ENCODE measurements around the gene SHC1. TPM values are rescaled to one million over a fixed set of nuclear protein-coding genes. Genes with fewer than 3 reads are reported as not detected.

Gene SHC1
- polyA plus RNA-seq, 1 of the 3 experiments (the other 2 are of a cell fraction): 338 TPM

DNA sequence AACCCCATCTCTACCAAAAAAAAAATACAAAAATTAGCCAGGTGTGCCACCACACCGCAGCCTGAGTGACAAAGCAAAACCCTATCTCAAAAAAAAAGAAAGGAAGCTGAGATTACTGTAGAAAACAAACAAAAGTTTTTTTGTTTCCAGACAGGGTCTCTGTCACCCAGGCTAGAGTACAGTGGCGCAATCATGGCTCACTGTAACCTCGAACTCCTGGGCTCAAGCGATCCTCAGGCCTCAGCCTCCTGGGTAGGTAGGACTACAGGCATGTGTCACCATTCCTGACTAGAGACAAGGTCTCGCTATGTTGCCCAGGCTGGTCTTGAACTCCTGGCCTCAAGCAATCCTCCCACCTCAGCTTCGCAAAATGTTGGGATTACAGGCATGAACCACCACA is 6.2 kb downstream of the SHC1 start:
- DNase-seq: no peak
- no peak overlapping the region for H3K4me3 ChIP-seq (ENCODE audit: low read depth in 2 of 2, low read length in 1 of 2)
- H3K9me3 ChIP-seq: no peaks in the 10 kb centered on the region
- H3K9ac ChIP-seq: no peak overlapping the region
- peaks cover 26% of the 10 kb centered on the region for H4K20me1 ChIP-seq (ENCODE audit: insufficient read depth)
- peaks cover 8 to 58% of the 10 kb centered on the region in 2 experiments; a peak in 3 of 4 replicates for H3K4me1 ChIP-seq (ENCODE audit: control insufficient read depth in 1 of 2, insufficient read depth in 2 of 2, low read depth in 1 of 2, low read length in 1 of 2)
- POLR2A ChIA-PET: interaction anchor here (1.2 kb wide), 1 partner anchor 115 kb away, joined by 3 read pairs; the partner anchor contains the start of gene EFNA3
- no peak overlapping the region for H2AFZ ChIP-seq (ENCODE audit: low read depth)
- TF ChIP-seq FOXJ3 (CRISPR knock-in tag; IDR thresholded peaks at IDR 0.05): no peak
- no peak for TF ChIP-seq YY1 (IDR thresholded peaks at IDR 0.05; ENCODE audit: low read depth)
- CTCF ChIA-PET: interaction anchor here (0.6 to 37.5 kb wide), 6 partner anchors 9 to 96 kb away, joined by 3 to 640 read pairs (median 4); partner anchors contain the start of genes CKS1B, LENEP and ZBTB7B
- H3K4me2 ChIP-seq: no peak overlapping the region
- 86% methylated on average over 4 of the region's 6 CpGs for WGBS (ENCODE audit: low lambda C conversion rate)
- H3K36me3 ChIP-seq (replicated peaks in 1 of 2; ENCODE audit: control insufficient read depth in 1 of 2, insufficient read depth in 2 of 2, low read length in 1 of 2): peaks cover 36 to 55% of the 10 kb centered on the region in 2 experiments
- peaks cover 27% of the 10 kb centered on the region for H3F3A ChIP-seq (replicated peaks; ENCODE audit: insufficient read depth)
- H3K27me3 ChIP-seq (ENCODE audit: insufficient read depth): no peaks in the 10 kb centered on the region
- H3K27ac ChIP-seq (ENCODE audit: low read depth in 2 of 2, low read length in 1 of 2): no peak overlapping the region; a peak in 1 of 4 replicates
- peaks cover 76% of the 10 kb centered on the region for H3K79me2 ChIP-seq (ENCODE audit: insufficient read depth)
- no peaks in the 10 kb centered on the region for H3K9me2 ChIP-seq

DNA sequence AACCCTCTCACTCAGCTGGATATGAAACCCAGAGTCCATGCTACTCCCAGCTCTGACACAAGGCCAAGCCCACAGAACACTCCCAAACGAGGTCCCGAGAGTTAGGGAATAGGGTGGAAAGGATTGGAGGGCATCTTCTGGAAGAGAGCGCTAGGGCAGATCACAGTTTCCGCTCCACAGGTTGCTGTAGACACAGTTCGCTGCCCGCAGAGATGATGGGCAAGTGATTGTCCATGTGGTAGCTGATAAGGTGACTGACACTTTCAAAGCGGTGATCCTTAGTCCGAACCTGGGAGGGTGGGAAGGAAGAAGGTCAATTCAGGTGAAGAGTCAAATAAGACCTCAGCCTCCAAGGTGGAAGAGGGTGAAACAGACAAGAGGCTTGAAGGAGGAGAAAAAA is 6.9 kb downstream of the SHC1 start:
- H3K9me2 ChIP-seq: no peaks in the 10 kb centered on the region
- H4K20me1 ChIP-seq (ENCODE audit: insufficient read depth): peaks cover 19% of the 10 kb centered on the region
- peak overlapping the region; percentile 5 to 98; a peak in 2 of 4 replicates for H3K27ac ChIP-seq (ENCODE audit: low read depth in 2 of 2, low read length in 1 of 2)
- CTCF ChIA-PET: interaction anchor here (0.9 to 37.5 kb wide), 4 partner anchors 9 to 97 kb away, joined by 3 to 640 read pairs (median 4); partner anchors contain the start of genes LENEP and ZBTB7B
- H3K9ac ChIP-seq: no peak overlapping the region
- 95% methylated on average over 7 of the region's 8 CpGs for WGBS (ENCODE audit: low lambda C conversion rate)
- no peak overlapping the region for H2AFZ ChIP-seq (ENCODE audit: low read depth)
- POLR2A ChIA-PET: no interaction called here
- TF ChIP-seq, protein P1, sequence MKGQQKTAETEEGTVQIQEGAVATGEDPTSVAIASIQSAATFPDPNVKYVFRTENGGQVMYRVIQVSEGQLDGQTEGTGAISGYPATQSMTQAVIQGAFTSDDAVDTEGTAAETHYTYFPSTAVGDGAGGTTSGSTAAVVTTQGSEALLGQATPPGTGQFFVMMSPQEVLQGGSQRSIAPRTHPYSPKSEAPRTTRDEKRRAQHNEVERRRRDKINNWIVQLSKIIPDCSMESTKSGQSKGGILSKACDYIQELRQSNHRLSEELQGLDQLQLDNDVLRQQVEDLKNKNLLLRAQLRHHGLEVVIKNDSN (IDR thresholded peaks at IDR 0.05; ENCODE audit: borderline replicate concordance, low read depth): no peak
- TF ChIP-seq FOSL2 (IDR thresholded peaks at IDR 0.05; ENCODE audit: borderline replicate concordance, low read depth) (no peak), RCOR1 (IDR thresholded peaks at IDR 0.05; ENCODE audit: low read length) (no peak), FOXM1 (IDR thresholded peaks at IDR 0.05; ENCODE audit: low read depth) (no peak), NFIC (IDR thresholded peaks at IDR 0.05; ENCODE audit: borderline replicate concordance) (no peak), GATA2 (CRISPR knock-in tag; IDR thresholded peaks at IDR 0.05) (no peak), TCF12 (IDR thresholded peaks at IDR 0.05) (no peak), POLR2AphosphoS5 (IDR thresholded peaks at IDR 0.05; ENCODE audit: low read depth, low read length) (no peak), MEF2A (IDR thresholded peaks at IDR 0.05; ENCODE audit: borderline replicate concordance, low read depth) (no peak), SIN3A (IDR thresholded peaks at IDR 0.05; ENCODE audit: borderline replicate concordance, low read depth, low read length) (no peak), ELF1 (IDR thresholded peaks at IDR 0.05) (no peak), YY1 (IDR thresholded peaks at IDR 0.05; ENCODE audit: low read depth) (no peak), RFX5 (IDR thresholded peaks at IDR 0.05; ENCODE audit: low read length) (no peak), TAF1 (IDR thresholded peaks at IDR 0.05; ENCODE audit: borderline replicate concordance, low read depth, low read length) (no peak)
- TF ChIP-seq, protein P2, sequence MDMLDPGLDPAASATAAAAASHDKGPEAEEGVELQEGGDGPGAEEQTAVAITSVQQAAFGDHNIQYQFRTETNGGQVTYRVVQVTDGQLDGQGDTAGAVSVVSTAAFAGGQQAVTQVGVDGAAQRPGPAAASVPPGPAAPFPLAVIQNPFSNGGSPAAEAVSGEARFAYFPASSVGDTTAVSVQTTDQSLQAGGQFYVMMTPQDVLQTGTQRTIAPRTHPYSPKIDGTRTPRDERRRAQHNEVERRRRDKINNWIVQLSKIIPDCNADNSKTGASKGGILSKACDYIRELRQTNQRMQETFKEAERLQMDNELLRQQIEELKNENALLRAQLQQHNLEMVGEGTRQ (IDR thresholded peaks at IDR 0.05; ENCODE audit: borderline replicate concordance, low read depth, low read length): no peak
- TF ChIP-seq, protein P3, sequence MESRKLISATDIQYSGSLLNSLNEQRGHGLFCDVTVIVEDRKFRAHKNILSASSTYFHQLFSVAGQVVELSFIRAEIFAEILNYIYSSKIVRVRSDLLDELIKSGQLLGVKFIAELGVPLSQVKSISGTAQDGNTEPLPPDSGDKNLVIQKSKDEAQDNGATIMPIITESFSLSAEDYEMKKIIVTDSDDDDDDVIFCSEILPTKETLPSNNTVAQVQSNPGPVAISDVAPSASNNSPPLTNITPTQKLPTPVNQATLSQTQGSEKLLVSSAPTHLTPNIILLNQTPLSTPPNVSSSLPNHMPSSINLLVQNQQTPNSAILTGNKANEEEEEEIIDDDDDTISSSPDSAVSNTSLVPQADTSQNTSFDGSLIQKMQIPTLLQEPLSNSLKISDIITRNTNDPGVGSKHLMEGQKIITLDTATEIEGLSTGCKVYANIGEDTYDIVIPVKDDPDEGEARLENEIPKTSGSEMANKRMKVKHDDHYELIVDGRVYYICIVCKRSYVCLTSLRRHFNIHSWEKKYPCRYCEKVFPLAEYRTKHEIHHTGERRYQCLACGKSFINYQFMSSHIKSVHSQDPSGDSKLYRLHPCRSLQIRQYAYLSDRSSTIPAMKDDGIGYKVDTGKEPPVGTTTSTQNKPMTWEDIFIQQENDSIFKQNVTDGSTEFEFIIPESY (IDR thresholded peaks at IDR 0.05; ENCODE audit: borderline replicate concordance, low read depth): no peak
- H3K9me3 ChIP-seq: no peaks in the 10 kb centered on the region
- peaks cover 36 to 62% of the 10 kb centered on the region in 2 experiments for H3K36me3 ChIP-seq (replicated peaks in 1 of 2; ENCODE audit: control insufficient read depth in 1 of 2, insufficient read depth in 2 of 2, low read length in 1 of 2)
- no peak overlapping the region for H3K4me3 ChIP-seq (ENCODE audit: low read depth in 2 of 2, low read length in 1 of 2)
- peaks cover 69% of the 10 kb centered on the region for H3K79me2 ChIP-seq (ENCODE audit: insufficient read depth)
- peaks cover 27% of the 10 kb centered on the region for H3F3A ChIP-seq (replicated peaks; ENCODE audit: insufficient read depth)
- no peak for DNase-seq
- H3K4me1 ChIP-seq (ENCODE audit: control insufficient read depth in 1 of 2, insufficient read depth in 2 of 2, low read depth in 1 of 2, low read length in 1 of 2): peaks cover 8 to 51% of the 10 kb centered on the region in 2 experiments; a peak in 3 of 4 replicates
- no peaks in the 10 kb centered on the region for H3K27me3 ChIP-seq (ENCODE audit: insufficient read depth)
- peak overlapping the region; percentile 85; the same call in 1 of the 2 replicates for H3K4me2 ChIP-seq

All from SK-N-SH (cell line).